ENCODE measurements around the gene NES. TPM values are rescaled to one million over a fixed set of nuclear protein-coding genes. Genes with fewer than 3 reads are reported as not detected.

NES gene
- total RNA-seq, 2 donors from 2014 or later, result 65.8 to 103 TPM

- Histone ChIP-seq H3K4me1 (ENCODE audit: control insufficient read depth, insufficient read depth, low read length) (peaks cover 18% of the 10 kb centered on the region), H3K36me3 (ENCODE audit: control insufficient read depth, insufficient read depth, low read length) (no peaks in the 10 kb centered on the region), H3K4me3 (ENCODE audit: low read length) (no peak overlapping the region), H3K27ac (ENCODE audit: low read depth, low read length) (no peak overlapping the region), H3K9me3 (ENCODE audit: control insufficient read depth, low read length) (no peaks in the 10 kb centered on the region), H3K27me3 (ENCODE audit: control insufficient read depth, insufficient read depth, low read length, poor library complexity, severe bottlenecking) (no peaks in the 10 kb centered on the region), H3K9ac (ENCODE audit: extremely low read depth, low read length, poor library complexity, severe bottlenecking) (no peak overlapping the region)
- DNase-seq, result peak; percentile 75
- Mint-ChIP-seq H3K36me3 (ENCODE audit: low read depth) (no peaks in the 10 kb centered on the region), H3K27ac (no peak overlapping the region), H3K4me3 (no peak overlapping the region), H3K4me1 (peaks cover 43% of the 10 kb centered on the region), H3K27me3 (ENCODE audit: insufficient read depth) (no peaks in the 10 kb centered on the region), H3K9me3 (no peaks in the 10 kb centered on the region)
- no peak for TF ChIP-seq CTCF (conservative IDR thresholded peaks at IDR 0.05)
- 69% methylated on average over 8 of the region's 9 CpGs; no CpG with 5 or more reads in 1 of the 2 experiments for whole genome bisulfite sequencing, 2 experiments (ENCODE audit: insufficient coverage in 1 of 2, insufficient read length in 1 of 2)
Measured at GRCh38 chr1:156711011-156711817, 34.0 kb upstream of the NES start.

DNA sequence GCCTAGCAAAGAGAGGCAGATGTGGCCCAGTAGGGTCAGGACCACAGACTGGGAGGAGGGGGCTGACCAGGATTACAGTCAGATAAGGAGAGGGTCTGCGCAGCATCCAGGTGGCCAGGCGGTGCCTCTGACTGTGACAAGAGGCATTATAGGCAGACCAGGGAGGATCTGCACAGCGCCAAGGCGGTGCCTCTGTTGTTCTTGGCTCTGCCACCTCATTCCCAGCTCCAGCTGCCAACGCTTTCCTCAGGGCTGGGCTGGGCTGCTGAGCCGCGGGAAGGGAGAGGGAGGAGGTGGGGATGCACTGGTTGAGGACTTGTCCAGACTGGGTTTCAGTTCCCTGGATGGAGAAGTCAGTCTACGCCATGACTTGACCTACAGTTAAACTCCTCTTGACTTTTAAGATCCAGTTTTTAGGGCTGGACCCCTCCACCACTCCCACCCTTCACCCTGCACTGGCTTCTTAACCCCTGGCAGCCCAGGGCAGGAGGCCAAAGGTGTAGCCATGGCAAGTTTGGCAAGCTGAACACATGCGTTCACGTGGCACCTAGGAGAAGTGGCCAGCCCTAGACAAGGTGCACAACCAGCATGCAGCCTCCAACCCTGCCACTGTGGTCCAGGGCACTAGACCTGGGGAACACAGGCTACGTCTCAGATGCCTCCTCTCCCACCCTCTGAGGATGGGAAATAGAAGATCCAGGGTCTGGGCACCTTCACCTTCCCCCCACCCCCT is 32.7 kb upstream of the NES start:
- H3K9ac ChIP-seq (ENCODE audit: extremely low read depth, low read length, poor library complexity, severe bottlenecking), result no peak overlapping the region
- no peaks in the 10 kb centered on the region for H3K27me3 ChIP-seq (ENCODE audit: control insufficient read depth, insufficient read depth, low read length, poor library complexity, severe bottlenecking)
- H3K27ac ChIP-seq (ENCODE audit: low read depth, low read length), result no peak overlapping the region
- WGBS, 2 experiments (ENCODE audit: insufficient coverage in 1 of 2, insufficient read length in 1 of 2), result 76 to 89% methylated on average over 5 to 11 of the region's 11 CpGs
- Mint-ChIP-seq H3K4me3 (no peak overlapping the region), H3K27ac (no peak overlapping the region), H3K4me1 (peaks cover 43% of the 10 kb centered on the region), H3K9me3 (no peaks in the 10 kb centered on the region), H3K36me3 (ENCODE audit: low read depth) (no peaks in the 10 kb centered on the region), H3K27me3 (ENCODE audit: insufficient read depth) (peaks cover 8% of the 10 kb centered on the region)
- no peak for TF ChIP-seq CTCF (conservative IDR thresholded peaks at IDR 0.05)
- no peak for DNase-seq
- no peaks in the 10 kb centered on the region for H3K9me3 ChIP-seq (ENCODE audit: control insufficient read depth, low read length)
- H3K4me1 ChIP-seq (ENCODE audit: control insufficient read depth, insufficient read depth, low read length), result peaks cover 18% of the 10 kb centered on the region
- H3K36me3 ChIP-seq (ENCODE audit: control insufficient read depth, insufficient read depth, low read length), result no peaks in the 10 kb centered on the region
- H3K4me3 ChIP-seq (ENCODE audit: low read length), result no peak overlapping the region

DNA sequence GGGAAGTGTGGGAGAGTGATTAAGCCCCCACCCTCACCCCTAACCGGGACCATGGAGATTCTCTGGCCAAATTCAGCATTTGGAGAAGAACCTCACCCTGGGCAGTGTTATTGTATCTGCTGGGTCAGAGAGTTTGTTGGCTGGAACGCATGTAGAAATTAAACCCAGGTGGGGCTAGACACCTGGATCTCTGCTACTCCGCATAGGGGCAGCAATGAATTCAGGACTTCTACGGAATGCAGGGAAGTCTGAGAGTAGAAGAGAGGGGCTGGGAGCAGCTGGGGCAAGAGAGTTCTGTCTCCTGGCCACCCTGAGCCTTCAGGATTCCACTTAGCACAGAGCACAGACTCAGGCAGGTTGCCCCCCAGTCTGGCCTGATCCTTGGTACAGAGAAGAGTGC is 31.8 kb upstream of the NES start:
- WGBS, 2 experiments (ENCODE audit: insufficient coverage in 1 of 2, insufficient read length in 1 of 2), result 61 to 82% methylated on average over 2 to 4 of the region's 4 CpGs
- Histone ChIP-seq H3K27ac (ENCODE audit: low read depth, low read length) (peak overlapping the region; percentile 55), H3K9me3 (ENCODE audit: control insufficient read depth, low read length) (no peaks in the 10 kb centered on the region), H3K4me3 (ENCODE audit: low read length) (no peak overlapping the region), H3K36me3 (ENCODE audit: control insufficient read depth, insufficient read depth, low read length) (no peaks in the 10 kb centered on the region), H3K9ac (ENCODE audit: extremely low read depth, low read length, poor library complexity, severe bottlenecking) (no peak overlapping the region), H3K27me3 (ENCODE audit: control insufficient read depth, insufficient read depth, low read length, poor library complexity, severe bottlenecking) (no peaks in the 10 kb centered on the region), H3K4me1 (ENCODE audit: control insufficient read depth, insufficient read depth, low read length) (peaks cover 18% of the 10 kb centered on the region)
- Mint-ChIP-seq H3K4me1 (peaks cover 46% of the 10 kb centered on the region), H3K27me3 (ENCODE audit: insufficient read depth) (peaks cover 17% of the 10 kb centered on the region), H3K9me3 (no peaks in the 10 kb centered on the region), H3K36me3 (ENCODE audit: low read depth) (no peaks in the 10 kb centered on the region), H3K4me3 (no peak overlapping the region), H3K27ac (peak overlapping the region; percentile 36)
- TF ChIP-seq CTCF (conservative IDR thresholded peaks at IDR 0.05), result no peak
- no peak for DNase-seq

Measured in endodermal cell (in vitro differentiated cells).